ENCODE measurements around the gene NBEA. TPM values are rescaled to one million over a fixed set of nuclear protein-coding genes. Genes with fewer than 3 reads are reported as not detected.

Gene NBEA
- polyA plus RNA-seq, 6 donors from 2014 or later, result 1.1 to 2.3 (median 1.5) TPM

- H3K27ac Mint-ChIP-seq, result no peak overlapping the region
- no peaks in the 10 kb centered on the region for H3K27me3 Mint-ChIP-seq
- no peak overlapping the region for H3K4me3 Mint-ChIP-seq
Measured at GRCh38 chr13:35333157-35333556, 391.1 kb downstream of the NBEA start.

GRCh38 chr13:35342440-35342839 lies 400.4 kb downstream of the NBEA start:
- H3K4me1 Mint-ChIP-seq, result no peaks in the 10 kb centered on the region
- no peak for ATAC-seq (ENCODE audit: low read depth in 2 of 2)
- DNase-seq, result no peak
- H3K27ac Mint-ChIP-seq, result no peak overlapping the region
- H3K9me3 Mint-ChIP-seq, result peaks cover 0 to 4% (median 0%) of the 10 kb centered on the region in 7 donors
- H3K27me3 Mint-ChIP-seq, result no peaks in the 10 kb centered on the region
- peaks cover 0 to 8% of the 10 kb centered on the region in 2 donors for H3K36me3 Mint-ChIP-seq
- H3K4me3 Mint-ChIP-seq, result no peak overlapping the region

More at GRCh38 chr13:35333157-35333556, 391.1 kb downstream of the NBEA start:
- H3K36me3 Mint-ChIP-seq, result peaks cover 11 to 17% of the 10 kb centered on the region in 2 donors
- ATAC-seq (ENCODE audit: low read depth in 2 of 2) (no peak), DNase-seq (no peak)
- no peaks in the 10 kb centered on the region for H3K4me1 Mint-ChIP-seq
- peaks cover 0 to 13% (median 7%) of the 10 kb centered on the region in 7 donors for H3K9me3 Mint-ChIP-seq

GRCh38 chr13:35343417-35343816 lies 401.3 kb downstream of the NBEA start:
- Mint-ChIP-seq H3K27me3 (no peaks in the 10 kb centered on the region), H3K27ac (no peak overlapping the region), H3K4me3 (no peak overlapping the region), H3K36me3 (peaks cover 0 to 3% of the 10 kb centered on the region in 2 donors), H3K4me1 (no peaks in the 10 kb centered on the region), H3K9me3 (peaks cover 0 to 4% (median 0%) of the 10 kb centered on the region in 7 donors)
- no peak for DNase-seq
- ATAC-seq (ENCODE audit: low read depth in 2 of 2), result no peak

GRCh38 chr13:35345992-35346391 lies 403.9 kb downstream of the NBEA start:
- H3K27ac Mint-ChIP-seq, result no peak overlapping the region
- H3K36me3 Mint-ChIP-seq, result no peaks in the 10 kb centered on the region
- no peak overlapping the region for H3K4me3 Mint-ChIP-seq
- H3K27me3 Mint-ChIP-seq, result no peaks in the 10 kb centered on the region
- H3K9me3 Mint-ChIP-seq, result peaks cover 0 to 4% (median 0%) of the 10 kb centered on the region in 7 donors
- DNase-seq, result no peak
- ATAC-seq (ENCODE audit: low read depth in 2 of 2), result no peak
- no peaks in the 10 kb centered on the region for H3K4me1 Mint-ChIP-seq

- no peak for ATAC-seq (ENCODE audit: low read depth in 2 of 2)
- Mint-ChIP-seq H3K36me3 (no peaks in the 10 kb centered on the region), H3K4me1 (no peaks in the 10 kb centered on the region), H3K4me3 (no peak overlapping the region), H3K9me3 (peaks cover 0 to 4% (median 0%) of the 10 kb centered on the region in 7 donors), H3K27ac (no peak overlapping the region), H3K27me3 (no peaks in the 10 kb centered on the region)
- DNase-seq, result no peak
Measured at GRCh38 chr13:35346494-35346893, 404.4 kb downstream of the NBEA start.

- Mint-ChIP-seq H3K27me3 (no peaks in the 10 kb centered on the region), H3K36me3 (peaks cover 0 to 1% of the 10 kb centered on the region in 2 donors), H3K4me3 (no peak overlapping the region), H3K4me1 (no peaks in the 10 kb centered on the region), H3K9me3 (no peaks in the 10 kb centered on the region), H3K27ac (peak overlapping the region in 2 of 6 donors; percentile 17 to 62)
- DNase-seq (no peak), ATAC-seq (ENCODE audit: low read depth in 2 of 2) (no peak)
Measured at GRCh38 chr13:35347679-35348205, 405.7 kb downstream of the NBEA start.

- Mint-ChIP-seq H3K36me3 (peaks cover 0 to 5% of the 10 kb centered on the region in 2 donors), H3K27ac (no peak overlapping the region), H3K9me3 (no peaks in the 10 kb centered on the region), H3K4me3 (no peak overlapping the region), H3K27me3 (no peaks in the 10 kb centered on the region), H3K4me1 (no peaks in the 10 kb centered on the region)
- DNase-seq (no peak), ATAC-seq (ENCODE audit: low read depth in 2 of 2) (no peak)
Measured at GRCh38 chr13:35349052-35349451, 407.0 kb downstream of the NBEA start.

GRCh38 chr13:35349673-35350278 lies 407.7 kb downstream of the NBEA start:
- Mint-ChIP-seq H3K36me3 (peaks cover 0 to 8% of the 10 kb centered on the region in 2 donors), H3K4me1 (no peaks in the 10 kb centered on the region), H3K27me3 (no peaks in the 10 kb centered on the region), H3K4me3 (no peak overlapping the region), H3K9me3 (no peaks in the 10 kb centered on the region), H3K27ac (no peak overlapping the region)
- no peak for ATAC-seq (ENCODE audit: low read depth in 2 of 2)
- no peak for DNase-seq

- Mint-ChIP-seq H3K27me3 (no peaks in the 10 kb centered on the region), H3K36me3 (peaks cover 8 to 12% of the 10 kb centered on the region in 2 donors), H3K4me3 (no peak overlapping the region), H3K9me3 (peaks cover 0 to 4% (median 0%) of the 10 kb centered on the region in 7 donors), H3K4me1 (peaks cover 0 to 6% (median 5%) of the 10 kb centered on the region in 3 donors), H3K27ac (no peak overlapping the region)
- ATAC-seq (ENCODE audit: low read depth in 2 of 2), result no peak
- no peak for DNase-seq
Measured at GRCh38 chr13:35354285-35354684, 412.2 kb downstream of the NBEA start.

GRCh38 chr13:35354882-35355281 lies 412.8 kb downstream of the NBEA start:
- H3K36me3 Mint-ChIP-seq, result peaks cover 8 to 14% of the 10 kb centered on the region in 2 donors
- no peaks in the 10 kb centered on the region for H3K27me3 Mint-ChIP-seq
- H3K9me3 Mint-ChIP-seq, result peaks cover 0 to 4% (median 0%) of the 10 kb centered on the region in 7 donors
- no peak overlapping the region for H3K4me3 Mint-ChIP-seq
- DNase-seq (no peak), ATAC-seq (ENCODE audit: low read depth in 2 of 2) (no peak)
- H3K27ac Mint-ChIP-seq, result peak overlapping the region in 1 of 6 donors; percentile 64
- peaks cover 0 to 6% (median 5%) of the 10 kb centered on the region in 3 donors for H3K4me1 Mint-ChIP-seq

- DNase-seq (no peak), ATAC-seq (ENCODE audit: low read depth in 2 of 2) (no peak)
- H3K4me1 Mint-ChIP-seq, result peaks cover 0 to 6% (median 5%) of the 10 kb centered on the region in 3 donors
- H3K27ac Mint-ChIP-seq, result peak overlapping the region in 2 of 6 donors; percentile 31 to 58
- no peaks in the 10 kb centered on the region for H3K27me3 Mint-ChIP-seq
- H3K9me3 Mint-ChIP-seq, result peaks cover 0 to 4% (median 0%) of the 10 kb centered on the region in 7 donors
- no peak overlapping the region for H3K4me3 Mint-ChIP-seq
- peaks cover 8 to 17% of the 10 kb centered on the region in 2 donors for H3K36me3 Mint-ChIP-seq
Measured at GRCh38 chr13:35356572-35356971, 414.5 kb downstream of the NBEA start.

GRCh38 chr13:35365883-35366282 lies 423.8 kb downstream of the NBEA start:
- H3K27me3 Mint-ChIP-seq, result no peaks in the 10 kb centered on the region
- peaks cover 7 to 23% (median 14%) of the 10 kb centered on the region in 7 donors for H3K9me3 Mint-ChIP-seq
- no peaks in the 10 kb centered on the region for H3K4me1 Mint-ChIP-seq
- peaks cover 8 to 20% of the 10 kb centered on the region in 2 donors for H3K36me3 Mint-ChIP-seq
- no peak for ATAC-seq (ENCODE audit: low read depth in 2 of 2)
- H3K4me3 Mint-ChIP-seq, result no peak overlapping the region
- no peak for DNase-seq
- no peak overlapping the region for H3K27ac Mint-ChIP-seq

- peaks cover 8 to 35% (median 26%) of the 10 kb centered on the region in 7 donors for H3K9me3 Mint-ChIP-seq
- no peaks in the 10 kb centered on the region for H3K27me3 Mint-ChIP-seq
- H3K4me1 Mint-ChIP-seq, result no peaks in the 10 kb centered on the region
- ATAC-seq (ENCODE audit: low read depth in 2 of 2) (no peak), DNase-seq (no peak)
- no peak overlapping the region for H3K27ac Mint-ChIP-seq
- H3K4me3 Mint-ChIP-seq, result no peak overlapping the region
- H3K36me3 Mint-ChIP-seq, result peaks cover 20 to 27% of the 10 kb centered on the region in 2 donors
Measured at GRCh38 chr13:35367586-35367985, 425.5 kb downstream of the NBEA start.

- Mint-ChIP-seq H3K4me3 (no peak overlapping the region), H3K9me3 (no peaks in the 10 kb centered on the region), H3K36me3 (no peaks in the 10 kb centered on the region), H3K27me3 (no peaks in the 10 kb centered on the region), H3K27ac (no peak overlapping the region), H3K4me1 (no peaks in the 10 kb centered on the region)
- DNase-seq, result no peak
- ATAC-seq (ENCODE audit: low read depth in 2 of 2), result no peak
Measured at GRCh38 chr13:35378939-35379338, 436.9 kb downstream of the NBEA start.
